Measurements from ENCODE around the gene CTDSPL.

DNA sequence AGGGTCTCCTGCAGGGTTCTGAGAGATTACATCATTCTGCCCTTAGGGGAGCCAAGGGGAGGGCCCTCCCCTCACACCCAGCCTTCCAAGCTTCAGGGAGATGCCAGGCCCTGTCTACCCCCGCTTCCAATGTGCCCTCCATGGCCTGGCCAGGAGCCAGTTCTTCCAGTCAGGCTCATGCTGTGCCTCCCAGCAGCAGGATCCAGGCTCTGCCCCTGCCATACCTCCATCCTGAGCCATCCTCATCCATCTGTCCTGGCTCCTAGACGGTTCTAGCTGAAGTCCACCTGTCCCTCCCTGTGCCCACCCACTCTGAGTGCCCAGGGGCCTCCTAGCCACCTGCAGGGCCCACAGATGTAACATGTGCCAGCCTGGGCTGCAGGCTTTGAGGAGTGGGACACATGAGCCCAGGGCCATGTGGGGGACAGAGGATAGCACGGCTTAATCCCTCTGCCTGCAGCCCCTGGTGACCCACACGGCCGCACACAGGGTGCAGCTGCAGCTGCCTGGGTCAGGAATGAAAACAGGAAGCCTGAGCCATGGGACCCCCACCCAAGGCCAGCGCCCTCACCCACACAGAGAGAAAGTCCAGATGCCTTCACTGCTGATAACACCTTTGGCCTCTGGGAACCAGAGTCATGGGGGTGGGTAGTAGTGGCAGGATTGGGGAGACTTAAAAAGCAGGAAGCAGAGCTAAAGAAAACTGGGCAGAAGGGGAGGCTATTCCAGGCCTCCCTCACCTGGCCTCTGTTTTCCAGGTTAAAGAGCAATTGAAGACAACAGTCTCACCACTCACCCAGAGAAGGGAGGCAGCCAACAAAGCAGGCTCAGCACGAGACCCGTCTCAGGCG lies 156.0 kb downstream of the CTDSPL start:
- TF ChIP-seq POU5F1 (IDR thresholded peaks at IDR 0.05; ENCODE audit: low read depth, low read length) (no peak), EZH2 (IDR thresholded peaks at IDR 0.05; ENCODE audit: low read depth, low read length, severe bottlenecking) (no peak), CHD2 (IDR thresholded peaks at IDR 0.05; ENCODE audit: low read length) (no peak), EP300 (IDR thresholded peaks at IDR 0.05; ENCODE audit: borderline replicate concordance in 1 of 2, low read depth in 2 of 2, low read length in 2 of 2) (no peak), CBX8 (IDR thresholded peaks at IDR 0.05; ENCODE audit: borderline replicate concordance, low read depth, low read length) (no peak), SIX5 (IDR thresholded peaks at IDR 0.05; ENCODE audit: low read depth, low read length) (no peak), CREB1 (IDR thresholded peaks at IDR 0.05) (no peak)
- TF ChIP-seq, protein P1, sequence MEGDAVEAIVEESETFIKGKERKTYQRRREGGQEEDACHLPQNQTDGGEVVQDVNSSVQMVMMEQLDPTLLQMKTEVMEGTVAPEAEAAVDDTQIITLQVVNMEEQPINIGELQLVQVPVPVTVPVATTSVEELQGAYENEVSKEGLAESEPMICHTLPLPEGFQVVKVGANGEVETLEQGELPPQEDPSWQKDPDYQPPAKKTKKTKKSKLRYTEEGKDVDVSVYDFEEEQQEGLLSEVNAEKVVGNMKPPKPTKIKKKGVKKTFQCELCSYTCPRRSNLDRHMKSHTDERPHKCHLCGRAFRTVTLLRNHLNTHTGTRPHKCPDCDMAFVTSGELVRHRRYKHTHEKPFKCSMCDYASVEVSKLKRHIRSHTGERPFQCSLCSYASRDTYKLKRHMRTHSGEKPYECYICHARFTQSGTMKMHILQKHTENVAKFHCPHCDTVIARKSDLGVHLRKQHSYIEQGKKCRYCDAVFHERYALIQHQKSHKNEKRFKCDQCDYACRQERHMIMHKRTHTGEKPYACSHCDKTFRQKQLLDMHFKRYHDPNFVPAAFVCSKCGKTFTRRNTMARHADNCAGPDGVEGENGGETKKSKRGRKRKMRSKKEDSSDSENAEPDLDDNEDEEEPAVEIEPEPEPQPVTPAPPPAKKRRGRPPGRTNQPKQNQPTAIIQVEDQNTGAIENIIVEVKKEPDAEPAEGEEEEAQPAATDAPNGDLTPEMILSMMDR (IDR thresholded peaks at IDR 0.05; ENCODE audit: control extremely low read depth in 1 of 3, insufficient read depth in 1 of 3, low read depth in 1 of 3, low read length in 3 of 3): no peak
- TF ChIP-seq, protein P2, sequence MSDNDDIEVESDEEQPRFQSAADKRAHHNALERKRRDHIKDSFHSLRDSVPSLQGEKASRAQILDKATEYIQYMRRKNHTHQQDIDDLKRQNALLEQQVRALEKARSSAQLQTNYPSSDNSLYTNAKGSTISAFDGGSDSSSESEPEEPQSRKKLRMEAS (IDR thresholded peaks at IDR 0.05): no peak
- TF ChIP-seq, protein P3, sequence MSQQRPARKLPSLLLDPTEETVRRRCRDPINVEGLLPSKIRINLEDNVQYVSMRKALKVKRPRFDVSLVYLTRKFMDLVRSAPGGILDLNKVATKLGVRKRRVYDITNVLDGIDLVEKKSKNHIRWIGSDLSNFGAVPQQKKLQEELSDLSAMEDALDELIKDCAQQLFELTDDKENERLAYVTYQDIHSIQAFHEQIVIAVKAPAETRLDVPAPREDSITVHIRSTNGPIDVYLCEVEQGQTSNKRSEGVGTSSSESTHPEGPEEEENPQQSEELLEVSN (IDR thresholded peaks at IDR 0.05): no peak
